M059J (cell line): ENCODE results near the gene PHF21A. TPM values are rescaled to one million over a fixed set of nuclear protein-coding genes. Genes with fewer than 3 reads are reported as not detected.
"Not testable (repeated sequence)": the region's sequence is repeated elsewhere in the genome, so short reads cannot be mapped to it uniquely, and the experiment has no call there.

Experiments used
- DNase-seq: peaks from one replicate; pipeline ENCODE4 v3.0.0-alpha.2; 2012; ENCODE audit warnings: low read depth
- total RNA-seq: library from RNA; depleted of rRNA; stranded (reverse); fragments of >200 nt; shearing (Covaris generic); gene quantifications from 2 replicates; pipeline ENCODE4 v1.2.3, GENCODE V29; 2014

The PHF21A gene
- total RNA-seq, 1 experiment from 2014 or later = 19.7 TPM

- no peak for DNase-seq
Measured at GRCh38 chr11:45983471-45983845, 137.8 kb downstream of the PHF21A start.

GRCh38 chr11:45982656-45983470 is 138.4 kb downstream of the PHF21A start:
- DNase-seq = peak; percentile 74

GRCh38 chr11:45981826-45982225 is 139.4 kb downstream of the PHF21A start:
- not testable (repeated sequence) for DNase-seq

GRCh38 chr11:45974806-45975205 is 146.4 kb downstream of the PHF21A start:
- DNase-seq = no peak

GRCh38 chr11:45973601-45974000 is 147.7 kb downstream of the PHF21A start:
- DNase-seq = no peak

GRCh38 chr11:45968901-45969300 is 152.4 kb downstream of the PHF21A start:
- peak; percentile 26 for DNase-seq

GRCh38 chr11:45967506-45967905 is 153.7 kb downstream of the PHF21A start:
- no peak for DNase-seq

GRCh38 chr11:45964911-45965389 is 156.3 kb downstream of the PHF21A start:
- DNase-seq = peak; percentile 68

GRCh38 chr11:45961751-45962240 is 159.5 kb downstream of the PHF21A start:
- DNase-seq = no peak

- DNase-seq = no peak
Measured at GRCh38 chr11:45960387-45961095, 160.7 kb downstream of the PHF21A start.

- peak; percentile 27 for DNase-seq
Measured at GRCh38 chr11:45959851-45960250, 161.4 kb downstream of the PHF21A start.

GRCh38 chr11:45949992-45950407 is 171.3 kb downstream of the PHF21A start:
- no peak for DNase-seq

GRCh38 chr11:45948356-45948755 is 172.9 kb downstream of the PHF21A start:
- no peak for DNase-seq

- no peak for DNase-seq
Measured at GRCh38 chr11:45947885-45948284, 173.4 kb downstream of the PHF21A start.

- DNase-seq = no peak
Measured at GRCh38 chr11:45945397-45945999, 175.8 kb downstream of the PHF21A start.

GRCh38 chr11:45942381-45942780 is 178.9 kb downstream of the PHF21A start:
- DNase-seq = no peak

- DNase-seq = no peak
Measured at GRCh38 chr11:45941285-45941684, 180.0 kb downstream of the PHF21A start.

- no peak for DNase-seq
Measured at GRCh38 chr11:45939836-45940235, 181.4 kb downstream of the PHF21A start.

GRCh38 chr11:45937916-45938315 is 183.3 kb downstream of the PHF21A start:
- DNase-seq = no peak

- DNase-seq = no peak
Measured at GRCh38 chr11:45936511-45937054, 184.7 kb downstream of the PHF21A start.

- no peak for DNase-seq
Measured at GRCh38 chr11:45935349-45936064, 185.7 kb downstream of the PHF21A start.
